HCT116 (cell line): ENCODE results near the gene CDHR1. TPM values are rescaled to one million over a fixed set of nuclear protein-coding genes. Genes with fewer than 3 reads are reported as not detected.

Experiments used
- ATAC-seq: fragments of 200-7000 bp; cut with Tn5 transposase; 2 replicates; pipeline ENCODE4 v1.9.1; 2020; ENCODE audit warnings: mild to moderate bottlenecking, moderate library complexity
- BruUV-seq: library from RNA; stranded (reverse); fragments of 400-500 nt; replicated peaks from 2 replicates; lab custom pipeline; 2021; lab: Mats Ljungman, UMichigan
- CTCF ChIA-PET: fragments of 300-600 bp; sonication (Branson Sonifier 250); formaldehyde crosslinking; loops from one replicate; lab custom pipeline; 2021; ENCODE audit warnings: antibody characterized with exemption; lab: Charles Lee
- POLR2A ChIA-PET: fragments of 300-600, 350-600 bp; sonication (Branson Sonifier 250); formaldehyde crosslinking; loops from one replicate; lab custom pipeline; 2021; ENCODE audit warnings: antibody characterized with exemption; lab: Charles Lee
- RAD21 ChIA-PET, 2 experiments: fragments of 300-600 bp; sonication (Branson Sonifier 250); formaldehyde crosslinking; loops; one replicate each; lab custom pipeline; 2023; ENCODE audit warnings: low total read pairs in 2 of 2; ENCODE audit not compliant: uncharacterized antibody in 2 of 2, unreplicated experiment in 2 of 2, low non-redundant PET in 1 of 2; lab: Charles Lee
- DNase-seq: peaks from one replicate; pipeline ENCODE4 v3.0.0-alpha.2; 2010; ENCODE audit warnings: low read depth, low spot score
- H2AFZ ChIP-seq: fragments of 200-600 bp; shearing (Covaris generic), sonication (generic); 2 replicates; pipeline ENCODE4 v1.6.1; 2017; ENCODE audit warnings: low read depth, mixed run types, mixed read lengths, antibody characterized with exemption, low read length; ENCODE audit not compliant: poor library complexity, severe bottlenecking
- H3K27ac ChIP-seq: 2 replicates; pipeline ENCODE4 v1.5.1; 2012; ENCODE audit warnings: low read depth, low read length
- H3K27me3 ChIP-seq: fragments of 200-600 bp; sonication (generic); 2 replicates; pipeline ENCODE4 v1.6.1; 2016; ENCODE audit warnings: mixed run types, low read length, mixed read lengths; ENCODE audit not compliant: insufficient read depth
- H3K36me3 ChIP-seq, 2 experiments: fragments of 200-500 bp in 1 of 2; fragments of 200-600 bp in 1 of 2; sonication (Bioruptor generic) in 1 of 2; sonication (generic) in 1 of 2; 2 replicates each; pipeline versions ENCODE4 v1.5.1 to v1.6.1; 2014 to 2016; ENCODE audit warnings: low read length in 2 of 2, inconsistent platforms in 1 of 2, mixed read lengths in 1 of 2, mixed run types in 1 of 2; ENCODE audit not compliant: insufficient read depth in 2 of 2, control insufficient read depth in 1 of 2
- H3K4me1 ChIP-seq, 2 experiments: fragments of 200-600 bp in 1 of 2; sonication (generic) in 1 of 2; 2 replicates each; pipeline versions ENCODE4 v1.5.1 to v1.6.1; 2012 to 2017; ENCODE audit warnings: low read length in 2 of 2, inconsistent platforms in 1 of 2, mild to moderate bottlenecking in 1 of 2, mixed read lengths in 1 of 2, mixed run types in 1 of 2, moderate library complexity in 1 of 2; ENCODE audit not compliant: insufficient read depth in 2 of 2, control insufficient read depth in 1 of 2
- H3K4me2 ChIP-seq: fragments of 200-600 bp; sonication (generic); 2 replicates; pipeline ENCODE4 v1.6.1; 2017; ENCODE audit warnings: mixed run types, low read length, mixed read lengths
- H3K4me3 ChIP-seq, 2 experiments: fragments of 200-600 bp in 1 of 2; sonication (generic) in 1 of 2; replicated peaks in 1 of 2; 2 replicates each; pipeline ENCODE4 v1.5.1; 2011 to 2016; ENCODE audit warnings: low read length in 2 of 2, control low read depth in 1 of 2, low read depth in 1 of 2, mild to moderate bottlenecking in 1 of 2, mixed read lengths in 1 of 2, mixed run types in 1 of 2
- H3K79me2 ChIP-seq: fragments of 200-600 bp; sonication (generic); 2 replicates; pipeline ENCODE4 v1.6.1; 2017; ENCODE audit warnings: mild to moderate bottlenecking, mixed run types, low read length, moderate library complexity, mixed read lengths; ENCODE audit not compliant: insufficient read depth
- H3K9ac ChIP-seq: fragments of 200-600 bp; sonication (generic); 2 replicates; pipeline ENCODE4 v1.6.1; 2016; ENCODE audit warnings: low read length, mixed read lengths
- H3K9me2 ChIP-seq: fragments of 200-600 bp; sonication (generic), shearing (Covaris generic); 2 replicates; pipeline ENCODE4 v1.6.1; 2017; ENCODE audit warnings: mixed run types, mild to moderate bottlenecking, moderate library complexity; ENCODE audit not compliant: insufficient read depth
- H3K9me3 ChIP-seq, 2 experiments: fragments of 200-500 bp in 1 of 2; fragments of 200-600 bp in 1 of 2; sonication (Bioruptor generic) in 1 of 2; sonication (generic) in 1 of 2; 2 replicates each; pipeline ENCODE4 v1.6.1; 2014 to 2017; ENCODE audit warnings: low read length in 2 of 2, mixed read lengths in 2 of 2, inconsistent platforms in 1 of 2, low read depth in 1 of 2, mild to moderate bottlenecking in 1 of 2, mixed run types in 1 of 2, moderate library complexity in 1 of 2; ENCODE audit not compliant: control insufficient read depth in 1 of 2, insufficient read depth in 1 of 2
- H4K20me1 ChIP-seq: fragments of 200-600 bp; sonication (generic), shearing (Covaris generic); 2 replicates; pipeline ENCODE4 v1.6.1; 2017; ENCODE audit warnings: mixed run types, mild to moderate bottlenecking, moderate library complexity; ENCODE audit not compliant: insufficient read depth
- CBX3 ChIP-seq: IDR thresholded peaks from 2 replicates; pipeline ENCODE4 v1.6.1; 2012; ENCODE audit warnings: low read depth
- RAD21 ChIP-seq: IDR thresholded peaks from 2 replicates; pipeline ENCODE4 v1.6.1; 2012; ENCODE audit warnings: low read depth, mild to moderate bottlenecking
- REST ChIP-seq: IDR thresholded peaks from 2 replicates; pipeline ENCODE4 v1.6.1; 2012; ENCODE audit warnings: low read depth
- SIN3A ChIP-seq: IDR thresholded peaks from 2 replicates; pipeline ENCODE4 v1.6.1; 2012; ENCODE audit warnings: low read depth
- YY1 ChIP-seq: IDR thresholded peaks from 2 replicates; pipeline ENCODE4 v1.6.1; 2011; ENCODE audit warnings: low read length, low read depth, moderate library complexity, mild to moderate bottlenecking; ENCODE audit not compliant: insufficient replicate concordance; ENCODE audit errors: extremely low read depth
- ZBTB33 ChIP-seq: IDR thresholded peaks from 2 replicates; pipeline ENCODE4 v1.6.1; 2011; ENCODE audit warnings: mild to moderate bottlenecking, low read length, moderate library complexity; ENCODE audit not compliant: insufficient replicate concordance; ENCODE audit errors: extremely low read depth
- ZNF274 ChIP-seq: fragments of 200-500 bp; sonication (Bioruptor generic); IDR thresholded peaks from 2 replicates; pipeline ENCODE4 v1.6.1; 2014; ENCODE audit warnings: mild to moderate bottlenecking, low read depth, low read length, inconsistent platforms
- intact Hi-C: fragments of 100-400 bp; cut with micrococcal nuclease; formaldehyde crosslinking; loops from 2 replicates; pipeline ENCODE4 v1.10.0; 2022
- total RNA-seq: library from RNA; stranded (reverse); gene quantifications from one replicate; pipeline ENCODE4 v1.2.1, GENCODE V29; 2021; ENCODE audit not compliant: unreplicated experiment

CDHR1 gene
- total RNA-seq, 1 experiment from 2014 or later = not detected

GRCh38 chr10:84248794-84249193 lies 54.5 kb downstream of the CDHR1 start:
- no peaks in the 10 kb centered on the region for H3K36me3 ChIP-seq
- BruUV-seq = no TSS peak

More at GRCh38 chr10:84248794-84249193, 54.5 kb downstream of the CDHR1 start:
- RAD21 ChIA-PET = no interaction called here
- intact Hi-C loops = no loop called here
- H2AFZ ChIP-seq = no peak overlapping the region
- no peak for DNase-seq
- POLR2A ChIA-PET = no interaction called here
- ATAC-seq = no peak
- no peak overlapping the region for H3K27ac ChIP-seq
- peaks cover 6% of the 10 kb centered on the region; the same call in 1 of the 2 replicates for H3K27me3 ChIP-seq
- no peak overlapping the region for H3K4me3 ChIP-seq
- H4K20me1 ChIP-seq = no peaks in the 10 kb centered on the region
- no peaks in the 10 kb centered on the region for H3K79me2 ChIP-seq
- H3K4me2 ChIP-seq = no peak overlapping the region
- H3K4me1 ChIP-seq = no peaks in the 10 kb centered on the region
- no peak for TF ChIP-seq ZBTB33
- TF ChIP-seq SIN3A = no peak
- no peak for TF ChIP-seq ZNF274
- no peak for TF ChIP-seq RAD21
- TF ChIP-seq REST = no peak
- TF ChIP-seq CBX3 = no peak
- TF ChIP-seq YY1 = no peak
- no peaks in the 10 kb centered on the region for H3K9me3 ChIP-seq
- CTCF ChIA-PET = no interaction called here
- no peak overlapping the region for H3K9ac ChIP-seq
- no peaks in the 10 kb centered on the region for H3K9me2 ChIP-seq
